PFSK-1 (cell line): ENCODE results near the gene WFDC1.

ENCODE experiments used
- FOXP2 ChIP-seq: optimal IDR thresholded peaks from 2 replicates; pipeline ENCODE3; 2011; ENCODE audit warnings: borderline replicate concordance, control low read depth, inconsistent platforms; ENCODE audit not compliant: insufficient read depth; ENCODE audit errors: extremely low read length, extremely low read depth
- POLR2AphosphoS5 ChIP-seq: IDR thresholded peaks from 2 replicates; pipeline ENCODE4 v1.6.1; 2012; ENCODE audit warnings: low read depth, mild to moderate bottlenecking, control low read depth, low read length, moderate library complexity
- REST ChIP-seq, 2 experiments: IDR thresholded peaks; 2 replicates each; pipeline versions ENCODE4 v1.6.1 to v1.8.0; 2011 to 2012; ENCODE audit warnings: low read depth in 2 of 2, low read length in 2 of 2, control low read depth in 1 of 2, inconsistent platforms in 1 of 2, mild to moderate bottlenecking in 1 of 2, moderate library complexity in 1 of 2; ENCODE audit not compliant: insufficient read depth in 1 of 2
- SIN3A ChIP-seq: IDR thresholded peaks from 2 replicates; pipeline ENCODE4 v1.6.1; 2012; ENCODE audit warnings: mild to moderate bottlenecking, low read length, moderate library complexity, borderline replicate concordance; ENCODE audit not compliant: insufficient read depth
- TAF1 ChIP-seq: IDR thresholded peaks from 2 replicates; pipeline ENCODE4 v1.6.1; 2012; ENCODE audit warnings: low read length, control low read depth, borderline replicate concordance; ENCODE audit not compliant: insufficient read depth

WFDC1 gene

GRCh38 chr16:84339311-84339710, 44.6 kb downstream of the WFDC1 start:
- no peak for TF ChIP-seq FOXP2
- TF ChIP-seq SIN3A: no peak
- no peak for TF ChIP-seq POLR2AphosphoS5
- no peak for TF ChIP-seq TAF1
- no peak for TF ChIP-seq REST (IDR thresholded peaks at IDR 0.05; ENCODE audit: insufficient read depth in 1 of 2, low read depth in 2 of 2, low read length in 2 of 2)

DNA sequence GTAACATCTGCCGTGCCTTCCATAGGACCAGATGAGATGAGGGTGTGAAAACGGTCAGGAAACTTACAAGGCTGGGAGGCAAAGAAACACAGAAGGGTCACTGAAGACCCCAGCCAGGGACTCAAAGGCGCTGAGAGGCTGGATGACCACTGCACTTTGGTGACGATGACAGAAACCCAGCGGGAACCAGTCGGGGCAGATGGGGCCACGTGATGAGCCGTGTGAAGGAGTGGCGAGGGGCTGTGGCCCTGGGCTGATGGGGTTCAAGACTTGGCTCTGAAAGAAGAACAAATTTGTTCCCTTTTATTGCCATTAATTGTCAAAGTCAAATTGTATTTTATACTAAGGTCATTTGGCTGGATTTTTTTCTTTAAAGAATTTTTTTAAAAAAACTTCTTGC, 45.1 kb downstream of the WFDC1 start:
- TF ChIP-seq SIN3A: no peak
- no peak for TF ChIP-seq REST (IDR thresholded peaks at IDR 0.05; ENCODE audit: insufficient read depth in 1 of 2, low read depth in 2 of 2, low read length in 2 of 2)
- TF ChIP-seq TAF1: no peak
- no peak for TF ChIP-seq POLR2AphosphoS5
- TF ChIP-seq FOXP2: no peak

DNA sequence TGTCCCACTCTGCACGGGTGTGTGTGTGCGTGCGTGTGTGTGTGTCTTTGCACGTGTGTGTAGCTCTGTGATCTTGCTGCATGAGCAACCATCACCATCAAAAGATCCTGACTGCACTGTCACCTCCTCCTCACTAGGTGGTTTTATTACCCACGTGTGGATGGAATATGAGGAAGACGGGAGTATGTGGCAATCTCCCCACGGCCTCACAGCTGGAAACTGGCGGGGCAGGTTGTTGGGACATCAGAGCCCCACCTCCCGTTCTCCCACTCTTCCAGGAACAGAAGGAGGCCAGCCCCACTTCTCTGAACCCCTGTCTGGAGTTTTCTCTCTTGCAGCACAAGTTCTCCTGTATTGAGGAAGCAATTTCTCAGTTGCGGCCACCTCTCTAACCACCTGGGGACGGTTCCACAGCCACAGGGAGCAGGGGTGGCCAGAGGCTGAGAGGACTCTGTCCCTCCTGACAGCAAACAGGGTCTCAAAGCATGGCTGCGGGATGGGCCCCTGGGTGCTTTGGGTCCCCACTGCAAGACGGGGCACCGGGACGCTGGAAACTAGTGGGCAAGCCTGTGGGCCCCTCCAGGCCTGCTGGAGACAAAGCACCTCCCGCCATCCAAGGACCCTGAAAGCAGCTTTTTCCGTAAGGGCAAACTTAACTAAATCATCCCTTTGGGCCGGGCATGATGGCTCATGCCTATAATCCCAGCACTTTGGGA, 45.8 kb downstream of the WFDC1 start:
- no peak for TF ChIP-seq POLR2AphosphoS5
- TF ChIP-seq REST (IDR thresholded peaks at IDR 0.05; ENCODE audit: insufficient read depth in 1 of 2, low read depth in 2 of 2, low read length in 2 of 2): no peak
- TF ChIP-seq FOXP2: no peak
- TF ChIP-seq TAF1: no peak
- no peak for TF ChIP-seq SIN3A

DNA sequence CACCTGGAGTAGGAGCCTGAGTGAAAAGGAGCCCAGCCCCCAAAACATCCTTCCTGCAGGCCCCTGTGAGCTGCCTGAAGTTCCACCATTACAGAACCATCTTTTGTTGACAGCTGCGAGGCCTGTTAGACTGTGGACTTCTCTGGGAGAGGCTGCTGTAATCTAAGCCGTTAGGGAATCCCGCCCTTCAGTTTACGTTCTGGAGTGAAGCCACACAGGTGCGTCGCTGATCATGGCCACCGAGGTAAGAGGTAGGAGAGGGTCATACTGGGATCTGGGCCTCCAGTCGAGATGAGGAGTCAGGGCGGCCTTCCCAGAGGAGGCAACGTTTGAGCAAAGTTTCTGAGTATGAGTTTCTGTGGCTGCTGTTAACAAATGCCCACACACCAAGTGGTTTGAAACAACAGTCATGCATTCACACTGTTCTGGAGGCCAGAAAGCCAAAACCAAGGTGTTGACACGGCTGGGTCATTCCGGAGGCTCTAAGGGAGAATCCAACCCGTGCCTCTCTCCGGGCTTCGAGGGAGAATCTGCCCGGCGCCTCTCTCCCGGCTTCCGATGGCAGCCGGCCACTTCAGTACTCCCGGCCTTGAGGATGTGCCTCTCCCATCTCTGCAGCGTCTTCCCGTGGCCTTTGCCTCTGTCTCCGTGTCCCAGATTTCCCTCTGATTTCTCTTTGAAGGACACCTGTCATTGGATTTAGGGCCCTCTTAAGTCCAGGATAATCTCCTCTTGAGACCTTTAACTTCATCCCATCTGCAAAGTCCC, 47.0 kb downstream of the WFDC1 start:
- TF ChIP-seq SIN3A: no peak
- no peak for TF ChIP-seq POLR2AphosphoS5
- no peak for TF ChIP-seq FOXP2
- no peak for TF ChIP-seq TAF1
- no peak for TF ChIP-seq REST (IDR thresholded peaks at IDR 0.05; ENCODE audit: insufficient read depth in 1 of 2, low read depth in 2 of 2, low read length in 2 of 2)
